ENCODE results near the gene METTL21C.

GRCh38 chr13:102708211-102708610 lies 13.4 kb upstream of the METTL21C start:
- TF ChIP-seq GATA3 (IDR thresholded peaks at IDR 0.05; ENCODE audit: low read depth, low read length) (no peak), GATA2 (IDR thresholded peaks at IDR 0.05; ENCODE audit: low read depth, low read length) (no peak)
